ENCODE data around the gene IQCF6.
"Not testable (repeated sequence)": the region's sequence is repeated elsewhere in the genome, so short reads cannot be mapped to it uniquely, and the experiment has no call there.

The IQCF6 gene

GRCh38 chr3:51748327-51748726 is 30.7 kb downstream of the IQCF6 start:
- DNase-seq (ENCODE audit: low read depth) = no peak
- no peak for TF ChIP-seq CTCF (IDR thresholded peaks at IDR 0.05; ENCODE audit: insufficient read depth, low read depth, low read length, missing control alignments)
- H3K4me3 ChIP-seq (ENCODE audit: low read depth, low read length) = no peak overlapping the region

DNA sequence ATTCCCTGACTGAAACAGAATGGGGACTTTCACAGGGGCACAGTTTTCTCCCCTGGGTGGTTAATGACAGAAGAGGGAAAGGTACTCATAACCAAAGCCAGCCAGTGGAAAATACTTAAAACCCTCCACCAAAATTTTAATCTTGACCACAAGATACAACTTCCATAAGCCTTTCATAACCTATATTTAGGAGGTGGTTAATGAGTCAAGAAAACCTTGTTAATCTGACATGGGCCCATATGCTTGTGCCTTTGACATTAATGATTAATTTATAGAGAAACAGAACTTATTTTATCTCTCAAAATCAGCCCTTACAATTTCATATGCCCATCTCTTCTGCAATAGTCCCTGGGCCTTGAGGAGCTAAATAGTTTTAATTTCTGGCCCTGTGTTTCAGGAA is 31.2 kb downstream of the IQCF6 start:
- H3K4me3 ChIP-seq (ENCODE audit: low read depth, low read length) = no peak overlapping the region
- no peak for TF ChIP-seq CTCF (IDR thresholded peaks at IDR 0.05; ENCODE audit: insufficient read depth, low read depth, low read length, missing control alignments)
- no peak for DNase-seq (ENCODE audit: low read depth)

DNA sequence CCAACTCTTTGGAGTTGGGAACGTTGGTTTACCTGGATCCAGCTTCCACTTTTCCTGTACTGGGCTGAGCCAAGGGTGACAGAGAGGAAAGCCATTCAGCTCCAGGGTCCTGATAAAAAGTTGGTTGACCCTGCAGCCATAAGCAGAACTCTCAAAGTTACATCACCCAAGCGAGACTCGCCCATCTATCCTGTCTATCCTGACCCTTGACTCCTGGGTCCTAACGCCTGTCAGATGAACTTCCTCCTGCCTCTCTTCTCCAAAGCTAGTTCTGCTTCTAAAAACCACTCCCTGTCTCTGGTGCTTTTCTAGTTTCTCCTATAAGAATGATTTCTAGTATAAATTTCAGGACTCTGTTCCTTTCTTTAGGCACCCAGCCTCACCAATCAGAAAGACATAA is 36.1 kb downstream of the IQCF6 start:
- H3K4me3 ChIP-seq (ENCODE audit: low read depth, low read length); DNase-seq (ENCODE audit: low read depth): not testable (repeated sequence)

- DNase-seq (ENCODE audit: low read depth); H3K4me3 ChIP-seq (ENCODE audit: low read depth, low read length): not testable (repeated sequence)
These were observed 36.7 kb downstream of the IQCF6 start for GRCh38 chr3:51742320-51742719.

GRCh38 chr3:51739110-51739509 is 39.9 kb downstream of the IQCF6 start:
- H3K4me3 ChIP-seq (ENCODE audit: low read depth, low read length) = no peak overlapping the region
- DNase-seq (ENCODE audit: low read depth) = no peak
- no peak for TF ChIP-seq CTCF (IDR thresholded peaks at IDR 0.05; ENCODE audit: insufficient read depth, low read depth, low read length, missing control alignments)

DNA sequence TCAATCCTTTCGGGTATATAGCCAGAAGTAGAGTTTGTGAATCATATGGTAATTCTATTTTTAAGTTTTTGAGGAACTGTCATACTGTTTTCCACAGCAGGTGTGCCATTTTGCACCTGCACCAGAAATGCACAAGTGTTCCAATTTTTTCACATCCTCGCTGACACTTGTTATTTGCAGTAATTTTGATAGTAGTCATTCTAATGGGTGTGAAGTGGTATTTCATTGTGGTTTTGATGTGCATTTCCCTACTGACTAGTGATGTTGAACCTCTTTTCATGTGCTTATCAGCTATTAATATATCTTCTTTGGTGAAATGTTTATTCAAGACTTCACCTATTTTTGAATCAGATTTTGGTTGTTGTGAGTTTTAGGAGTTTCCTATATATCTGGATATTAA is 43.1 kb downstream of the IQCF6 start:
- H3K4me3 ChIP-seq (ENCODE audit: low read depth, low read length) = no peak overlapping the region
- no peak for DNase-seq (ENCODE audit: low read depth)
- no peak for TF ChIP-seq CTCF (IDR thresholded peaks at IDR 0.05; ENCODE audit: insufficient read depth, low read depth, low read length, missing control alignments)

GRCh38 chr3:51735039-51735438 is 44.0 kb downstream of the IQCF6 start:
- no peak for TF ChIP-seq CTCF (IDR thresholded peaks at IDR 0.05; ENCODE audit: insufficient read depth, low read depth, low read length, missing control alignments)
- no peak for DNase-seq (ENCODE audit: low read depth)
- no peak overlapping the region for H3K4me3 ChIP-seq (ENCODE audit: low read depth, low read length)

GRCh38 chr3:51734572-51734907 is 44.5 kb downstream of the IQCF6 start:
- peak; percentile 21 for DNase-seq (ENCODE audit: low read depth)
- TF ChIP-seq CTCF (IDR thresholded peaks at IDR 0.05; ENCODE audit: insufficient read depth, low read depth, low read length, missing control alignments) = no peak
- H3K4me3 ChIP-seq (ENCODE audit: low read depth, low read length) = no peak overlapping the region

Data from GM12865 (cell line).